ENCODE results near the gene MAGED4B. TPM values are rescaled to one million over a fixed set of nuclear protein-coding genes. Genes with fewer than 3 reads are reported as not detected.
"Not testable (repeated sequence)": the region's sequence is repeated elsewhere in the genome, so short reads cannot be mapped to it uniquely, and the experiment has no call there.

The MAGED4B gene
- 10 to 100 TPM in 3 of 4 donors, 1 to 10 TPM in 1; 1.8 to 31.2 (median 19.5) TPM for total RNA-seq

GRCh38 chrX:52068666-52069640 is at the start of gene MAGED4B:
Gene MAGED4B, minus strand, starts transcription at chrX:52069183. Its CDS starts 1,011 bp downstream, at chrX:52068172.
- H3K27ac ChIP-seq; H3K27me3 ChIP-seq; H3K4me3 ChIP-seq; DNase-seq; H3K9me3 ChIP-seq; H3K4me1 ChIP-seq; intact Hi-C loops (cut with DNase I; ENCODE audit: low total_unique reads); H3K36me3 ChIP-seq: not testable (repeated sequence)

DNA sequence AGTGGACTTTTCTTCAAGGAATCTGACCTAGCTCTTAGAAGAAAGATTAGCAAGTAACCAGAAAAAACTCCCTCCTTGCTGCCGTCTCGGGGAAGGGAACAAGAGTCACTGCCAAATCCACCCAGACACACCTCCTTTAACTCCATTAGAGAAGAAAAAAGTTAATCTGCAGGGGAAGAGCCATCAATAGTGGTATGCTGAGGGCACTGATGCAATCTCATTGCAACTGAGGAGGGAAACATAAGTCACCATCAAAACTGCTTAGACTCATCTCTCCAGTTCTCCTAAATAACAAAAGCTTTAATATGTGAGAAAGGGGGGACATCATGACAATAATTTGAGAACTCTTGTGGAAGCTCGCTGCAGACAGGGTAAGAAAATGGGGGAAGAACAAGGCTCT is 49.3 kb upstream of the MAGED4B start:
- Histone ChIP-seq H3K27me3 (no peaks in the 10 kb centered on the region), H3K27ac (no peak overlapping the region), H3K4me1 (no peaks in the 10 kb centered on the region), H3K9me3 (no peaks in the 10 kb centered on the region), H3K4me3 (no peak overlapping the region), H3K36me3 (no peaks in the 10 kb centered on the region)
- DNase-seq: no peak
- intact Hi-C loops (cut with DNase I; ENCODE audit: low total_unique reads): no loop called here
- TF ChIP-seq, protein P1, sequence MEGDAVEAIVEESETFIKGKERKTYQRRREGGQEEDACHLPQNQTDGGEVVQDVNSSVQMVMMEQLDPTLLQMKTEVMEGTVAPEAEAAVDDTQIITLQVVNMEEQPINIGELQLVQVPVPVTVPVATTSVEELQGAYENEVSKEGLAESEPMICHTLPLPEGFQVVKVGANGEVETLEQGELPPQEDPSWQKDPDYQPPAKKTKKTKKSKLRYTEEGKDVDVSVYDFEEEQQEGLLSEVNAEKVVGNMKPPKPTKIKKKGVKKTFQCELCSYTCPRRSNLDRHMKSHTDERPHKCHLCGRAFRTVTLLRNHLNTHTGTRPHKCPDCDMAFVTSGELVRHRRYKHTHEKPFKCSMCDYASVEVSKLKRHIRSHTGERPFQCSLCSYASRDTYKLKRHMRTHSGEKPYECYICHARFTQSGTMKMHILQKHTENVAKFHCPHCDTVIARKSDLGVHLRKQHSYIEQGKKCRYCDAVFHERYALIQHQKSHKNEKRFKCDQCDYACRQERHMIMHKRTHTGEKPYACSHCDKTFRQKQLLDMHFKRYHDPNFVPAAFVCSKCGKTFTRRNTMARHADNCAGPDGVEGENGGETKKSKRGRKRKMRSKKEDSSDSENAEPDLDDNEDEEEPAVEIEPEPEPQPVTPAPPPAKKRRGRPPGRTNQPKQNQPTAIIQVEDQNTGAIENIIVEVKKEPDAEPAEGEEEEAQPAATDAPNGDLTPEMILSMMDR (IDR thresholded peaks at IDR 0.05): no peak
- no peak for TF ChIP-seq POLR2A (IDR thresholded peaks at IDR 0.05)

DNA sequence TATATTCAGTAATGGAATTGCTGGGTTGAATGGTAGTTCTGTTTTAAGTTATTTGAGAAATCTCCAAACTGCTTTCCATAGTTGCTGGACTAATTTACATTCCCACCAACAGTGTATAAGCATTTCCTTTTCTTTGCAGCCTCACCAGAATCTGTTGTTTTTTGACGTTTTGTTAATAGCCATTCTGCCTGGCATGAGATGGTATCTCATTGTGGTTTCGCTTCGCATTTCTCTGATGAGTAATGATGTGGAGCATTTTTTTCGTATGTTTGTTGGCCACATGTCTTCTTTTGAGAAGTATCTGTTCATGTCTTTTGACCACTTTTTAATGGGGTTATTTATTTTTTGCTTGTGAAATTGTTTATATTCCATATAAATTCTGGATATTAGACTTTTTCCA is 13.6 kb upstream of the MAGED4B start:
- no peak overlapping the region for H3K4me3 ChIP-seq
- no peak overlapping the region for H3K27ac ChIP-seq
- intact Hi-C loops (cut with DNase I; ENCODE audit: low total_unique reads): no loop called here
- DNase-seq: no peak
- no peaks in the 10 kb centered on the region for H3K9me3 ChIP-seq
- no peak for TF ChIP-seq POLR2A (IDR thresholded peaks at IDR 0.05)
- TF ChIP-seq, protein P1 (IDR thresholded peaks at IDR 0.05): no peak
- no peaks in the 10 kb centered on the region for H3K36me3 ChIP-seq
- no peaks in the 10 kb centered on the region for H3K4me1 ChIP-seq
- H3K27me3 ChIP-seq: no peaks in the 10 kb centered on the region

GRCh38 chrX:52078131-52078530 is 9.1 kb upstream of the MAGED4B start:
- no peak for DNase-seq
- H3K9me3 ChIP-seq: no peaks in the 10 kb centered on the region
- no peaks in the 10 kb centered on the region for H3K36me3 ChIP-seq
- no peak overlapping the region for H3K4me3 ChIP-seq
- intact Hi-C loops (cut with DNase I; ENCODE audit: low total_unique reads): no loop called here
- H3K27me3 ChIP-seq: no peaks in the 10 kb centered on the region
- H3K4me1 ChIP-seq: no peaks in the 10 kb centered on the region
- TF ChIP-seq, protein P1 (IDR thresholded peaks at IDR 0.05): no peak
- no peak for TF ChIP-seq POLR2A (IDR thresholded peaks at IDR 0.05)
- H3K27ac ChIP-seq: no peak overlapping the region

DNA sequence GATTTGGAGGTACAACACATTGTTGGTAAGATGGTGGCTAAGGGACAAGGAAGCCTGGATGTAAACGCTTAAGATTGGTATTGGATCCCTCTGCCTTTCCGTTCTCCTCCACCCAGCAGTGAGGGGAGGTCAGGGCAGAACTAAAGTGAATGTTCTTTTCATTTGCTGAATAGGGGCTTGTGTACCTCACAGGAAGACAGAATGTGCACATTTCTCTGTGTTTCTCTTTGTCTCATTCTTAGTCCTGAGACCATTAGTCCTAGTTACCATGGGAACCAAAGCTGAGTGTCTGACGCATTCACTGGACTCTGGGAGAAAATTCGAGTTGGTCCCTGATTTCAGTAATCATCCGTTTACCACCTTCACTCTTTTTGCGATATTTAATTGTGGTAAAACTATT is 26.7 kb downstream of the MAGED4B start:
- H3K9me3 ChIP-seq; H3K4me1 ChIP-seq; intact Hi-C loops (cut with DNase I; ENCODE audit: low total_unique reads); DNase-seq; H3K27ac ChIP-seq; H3K27me3 ChIP-seq; H3K36me3 ChIP-seq; H3K4me3 ChIP-seq: not testable (repeated sequence)

- H3K4me1 ChIP-seq: no peaks in the 10 kb centered on the region
- H3K4me3 ChIP-seq: no peak overlapping the region
- no peak overlapping the region for H3K27ac ChIP-seq
- H3K36me3 ChIP-seq: no peaks in the 10 kb centered on the region
- intact Hi-C loops (cut with DNase I; ENCODE audit: low total_unique reads): no loop called here
- DNase-seq: no peak
- no peaks in the 10 kb centered on the region for H3K9me3 ChIP-seq
- no peak for TF ChIP-seq POLR2A (IDR thresholded peaks at IDR 0.05)
- TF ChIP-seq, protein P1 (IDR thresholded peaks at IDR 0.05): no peak
- H3K27me3 ChIP-seq: no peaks in the 10 kb centered on the region
Measured at GRCh38 chrX:52034211-52034610, 34.8 kb downstream of the MAGED4B start.

All from uterus (tissue), 4 donors.